ENCODE data around the gene TMEM225B.
A peak's percentile ranks its signal among the peaks of the same experiment; 100 is the strongest.

DNA sequence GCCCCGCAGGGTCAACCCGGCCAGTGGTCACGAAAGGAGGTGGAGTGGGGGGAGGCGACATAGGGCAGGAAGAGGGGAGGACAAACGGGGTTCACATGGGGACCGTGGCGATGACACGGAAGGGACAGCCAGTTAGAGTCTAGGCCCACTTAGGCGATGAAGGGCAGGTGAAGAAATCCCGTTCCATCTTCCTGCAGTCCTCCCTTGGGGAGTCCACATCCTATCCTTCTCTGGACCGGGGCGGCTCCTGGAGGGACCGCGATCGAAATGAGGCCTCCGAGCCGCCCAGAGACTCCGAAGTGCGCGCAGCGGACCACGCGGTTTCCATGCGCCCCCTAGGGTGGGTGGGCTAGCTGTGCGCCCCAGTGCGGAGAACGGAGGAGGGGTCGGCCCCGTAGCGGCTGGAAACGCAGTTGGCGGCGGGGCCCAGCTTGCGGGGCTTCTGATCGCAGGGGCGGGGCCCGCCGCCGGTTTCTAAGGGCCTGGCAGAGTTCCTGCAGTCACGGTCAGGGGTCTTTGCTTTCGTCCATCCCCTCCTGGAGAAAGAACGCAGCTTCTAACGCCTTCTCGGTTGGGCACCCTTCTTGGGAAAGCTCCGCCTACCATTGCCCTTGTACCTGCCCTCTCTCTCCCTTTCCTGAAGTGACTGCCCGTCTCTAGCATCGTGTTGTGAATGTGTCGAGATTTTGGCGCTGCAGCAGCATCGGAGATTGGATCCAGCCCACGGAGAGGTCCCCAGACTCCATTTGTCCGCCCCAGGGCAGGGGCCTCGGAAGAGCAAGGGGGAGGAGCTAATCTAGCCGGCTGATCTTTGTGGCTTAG is 17.9 kb upstream of the TMEM225B start:
- TF ChIP-seq, protein P1, sequence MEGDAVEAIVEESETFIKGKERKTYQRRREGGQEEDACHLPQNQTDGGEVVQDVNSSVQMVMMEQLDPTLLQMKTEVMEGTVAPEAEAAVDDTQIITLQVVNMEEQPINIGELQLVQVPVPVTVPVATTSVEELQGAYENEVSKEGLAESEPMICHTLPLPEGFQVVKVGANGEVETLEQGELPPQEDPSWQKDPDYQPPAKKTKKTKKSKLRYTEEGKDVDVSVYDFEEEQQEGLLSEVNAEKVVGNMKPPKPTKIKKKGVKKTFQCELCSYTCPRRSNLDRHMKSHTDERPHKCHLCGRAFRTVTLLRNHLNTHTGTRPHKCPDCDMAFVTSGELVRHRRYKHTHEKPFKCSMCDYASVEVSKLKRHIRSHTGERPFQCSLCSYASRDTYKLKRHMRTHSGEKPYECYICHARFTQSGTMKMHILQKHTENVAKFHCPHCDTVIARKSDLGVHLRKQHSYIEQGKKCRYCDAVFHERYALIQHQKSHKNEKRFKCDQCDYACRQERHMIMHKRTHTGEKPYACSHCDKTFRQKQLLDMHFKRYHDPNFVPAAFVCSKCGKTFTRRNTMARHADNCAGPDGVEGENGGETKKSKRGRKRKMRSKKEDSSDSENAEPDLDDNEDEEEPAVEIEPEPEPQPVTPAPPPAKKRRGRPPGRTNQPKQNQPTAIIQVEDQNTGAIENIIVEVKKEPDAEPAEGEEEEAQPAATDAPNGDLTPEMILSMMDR (IDR thresholded peaks at IDR 0.05; ENCODE audit: low read depth, low read length, poor library complexity, severe bottlenecking): peak; percentile 72
- no peak for TF ChIP-seq EZH2phosphoT487 (IDR thresholded peaks at IDR 0.05; ENCODE audit: borderline replicate concordance, low read length)

All from DOHH2 (cell line).